GM12891 (cell line): Measurements from ENCODE around the gene MAGI1.

Source experiments
- PAX5 ChIP-seq: IDR thresholded peaks from 2 replicates; pipeline ENCODE4 v1.6.1; 2011; ENCODE audit warnings: low read length, moderate library complexity, mild to moderate bottlenecking; ENCODE audit not compliant: insufficient read depth, severe bottlenecking
- POLR2A ChIP-seq: IDR thresholded peaks from 2 replicates; pipeline ENCODE4 v1.6.1; 2011; ENCODE audit warnings: low read depth, low read length, control low read depth
- POLR2AphosphoS5 ChIP-seq: IDR thresholded peaks from 2 replicates; pipeline ENCODE4 v1.6.1; 2011; ENCODE audit warnings: low read depth, low read length, control low read depth
- POU2F2 ChIP-seq: IDR thresholded peaks from 2 replicates; pipeline ENCODE4 v1.6.1; 2011; ENCODE audit warnings: low read depth, mild to moderate bottlenecking, control low read depth, low read length, moderate library complexity
- SPI1 ChIP-seq: IDR thresholded peaks from 2 replicates; pipeline ENCODE4 v1.6.1; 2011; ENCODE audit warnings: low read depth, low read length, control low read depth
- TAF1 ChIP-seq: IDR thresholded peaks from 2 replicates; pipeline ENCODE4 v1.6.1; 2011; ENCODE audit warnings: low read depth, low read length, control low read depth

- TF ChIP-seq TAF1 (no peak), POLR2A (no peak), PAX5 (no peak), POLR2AphosphoS5 (no peak), SPI1 (no peak), POU2F2 (no peak)
Measured at GRCh38 chr3:65413891-65414290, 624.8 kb downstream of the MAGI1 start.
